ENCODE data around the gene AAK1.
"Not testable (repeated sequence)": the region's sequence is repeated elsewhere in the genome, so short reads cannot be mapped to it uniquely, and the experiment has no call there.

The AAK1 gene

DNA sequence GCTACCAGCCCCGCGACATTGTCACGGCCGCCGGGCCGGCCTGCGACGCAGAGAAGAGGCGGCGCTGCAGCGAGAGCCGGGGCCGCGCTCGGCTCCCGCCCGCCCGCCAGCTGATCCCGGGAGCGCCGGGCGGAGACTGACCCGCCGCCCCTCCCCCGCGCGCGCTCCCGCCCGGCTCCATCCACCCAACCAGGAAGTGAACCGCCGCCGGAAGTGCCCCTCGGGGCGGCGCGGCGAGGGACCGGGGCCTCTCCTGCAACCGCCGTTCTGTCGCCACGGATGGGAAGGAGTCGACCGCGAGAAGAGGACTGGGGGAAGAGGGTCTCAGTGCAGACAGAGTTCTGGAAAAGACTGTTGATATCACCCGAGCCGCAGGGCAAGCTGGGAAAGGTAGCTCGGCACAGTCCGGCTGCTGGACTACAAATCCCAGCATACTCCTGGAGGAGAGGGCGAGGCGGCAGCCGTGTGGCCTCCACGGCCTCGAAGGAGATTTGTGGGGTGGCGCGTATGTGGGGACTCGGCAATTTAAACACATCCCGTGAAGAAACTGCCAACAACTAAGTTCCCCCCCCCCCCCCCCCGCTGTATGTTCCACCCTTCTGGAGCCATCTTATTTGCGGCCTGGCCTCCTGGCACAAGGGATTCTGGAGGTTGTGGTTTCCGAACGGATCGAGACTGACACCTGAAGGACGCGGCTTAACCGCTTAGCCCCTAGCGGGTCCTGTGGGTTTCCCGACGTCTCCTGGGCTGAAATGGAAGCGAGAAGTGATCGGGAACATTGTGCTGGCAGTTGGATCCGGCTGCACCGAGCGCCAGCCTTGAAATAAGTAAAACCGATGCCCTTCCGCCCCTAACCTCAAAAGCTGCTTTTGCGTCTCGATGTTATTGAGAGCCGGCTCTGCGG, at the start of gene AAK1:
AAK1 (minus strand) TSS at position 138 of the 904 bp plus-strand sequence. CDS start 699 bp downstream, outside the sequence.
- DNase-seq: peak; percentile 87

DNA sequence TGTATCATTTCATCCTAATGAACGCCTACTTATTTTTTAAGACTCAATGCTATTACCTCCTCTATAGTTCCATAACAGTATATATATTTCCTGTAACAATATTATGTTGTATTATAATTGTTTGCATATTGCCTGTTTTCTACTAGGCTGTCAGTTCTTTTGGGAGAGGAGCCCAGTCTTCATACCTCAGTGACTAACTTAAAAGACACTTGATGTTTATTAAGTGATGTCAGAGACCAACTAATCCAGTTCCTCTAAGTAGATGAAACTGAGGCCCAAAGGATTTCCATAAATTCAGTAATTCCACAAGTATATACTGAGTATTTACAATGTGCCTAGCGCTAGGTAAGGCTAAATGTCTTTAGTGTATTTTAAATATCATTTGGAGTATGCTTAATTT, 48.9 kb upstream of the AAK1 start:
- DNase-seq: peak; percentile 80

DNA sequence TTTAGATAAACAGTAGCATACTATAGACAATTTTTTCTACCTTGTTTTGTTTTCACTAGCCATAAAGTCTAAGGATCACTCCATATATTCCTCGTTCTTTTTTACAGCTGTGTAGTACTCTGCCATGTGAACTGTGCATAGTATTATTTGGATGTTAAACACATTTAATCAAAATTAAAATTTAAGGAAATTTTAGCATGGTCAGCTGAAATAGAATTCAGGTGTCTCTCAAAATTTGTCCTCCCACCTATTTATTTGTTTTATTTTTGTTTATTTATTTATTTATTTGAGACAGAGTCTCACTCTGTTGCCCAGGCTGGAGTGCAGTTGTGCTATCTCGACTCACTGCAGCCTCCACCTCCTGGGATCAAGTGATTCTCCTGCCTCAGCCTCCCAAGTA, 46.4 kb upstream of the AAK1 start:
- DNase-seq: no peak

DNA sequence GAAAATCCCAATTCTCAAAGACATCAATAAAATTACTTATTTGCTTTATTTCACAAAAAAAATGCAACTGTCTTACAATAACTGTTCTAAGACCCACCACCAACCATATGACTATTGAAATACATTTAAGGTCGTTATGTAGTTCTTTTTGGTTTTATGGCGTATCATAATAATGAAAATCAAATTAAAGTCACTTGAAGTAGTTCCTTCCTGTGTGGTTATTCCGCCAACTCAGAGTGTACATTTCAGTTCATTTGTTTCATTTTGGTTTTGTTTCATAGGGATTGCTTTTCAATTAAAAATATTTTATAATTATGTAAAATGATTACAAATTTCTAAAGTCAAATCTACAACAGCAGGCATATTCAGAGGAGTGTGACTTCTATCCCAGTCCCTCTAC, 45.9 kb upstream of the AAK1 start:
- no peak for DNase-seq

DNA sequence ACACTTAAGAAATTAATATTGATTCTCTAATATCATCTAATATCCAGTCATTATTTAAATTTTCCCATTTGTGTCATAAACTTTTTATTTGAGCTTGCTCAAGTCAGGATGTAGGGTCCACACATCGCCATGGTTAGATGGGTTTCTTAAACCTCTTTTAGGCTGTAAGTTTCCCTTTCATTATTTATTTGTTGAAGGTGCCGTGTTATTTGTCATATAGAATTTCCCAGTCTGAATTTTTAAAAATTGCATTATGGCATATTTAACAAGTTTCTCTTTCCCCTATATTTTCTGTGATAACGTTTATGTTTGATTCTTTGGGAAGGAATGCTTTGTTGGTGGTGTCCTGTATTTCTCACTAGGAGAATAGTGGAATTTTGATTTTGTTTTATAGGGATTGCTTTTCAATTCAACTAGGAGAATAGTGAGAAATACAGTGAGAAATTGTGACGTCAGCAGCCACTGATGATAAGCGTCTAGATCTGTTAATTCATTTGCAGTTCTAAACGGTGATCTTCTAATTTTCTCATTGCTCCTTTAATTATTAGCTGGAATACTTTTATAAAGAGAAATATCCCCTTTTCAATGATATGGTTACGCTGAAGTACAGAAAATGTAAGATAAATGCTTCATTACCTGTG, 44.6 kb upstream of the AAK1 start:
- no peak for DNase-seq

DNA sequence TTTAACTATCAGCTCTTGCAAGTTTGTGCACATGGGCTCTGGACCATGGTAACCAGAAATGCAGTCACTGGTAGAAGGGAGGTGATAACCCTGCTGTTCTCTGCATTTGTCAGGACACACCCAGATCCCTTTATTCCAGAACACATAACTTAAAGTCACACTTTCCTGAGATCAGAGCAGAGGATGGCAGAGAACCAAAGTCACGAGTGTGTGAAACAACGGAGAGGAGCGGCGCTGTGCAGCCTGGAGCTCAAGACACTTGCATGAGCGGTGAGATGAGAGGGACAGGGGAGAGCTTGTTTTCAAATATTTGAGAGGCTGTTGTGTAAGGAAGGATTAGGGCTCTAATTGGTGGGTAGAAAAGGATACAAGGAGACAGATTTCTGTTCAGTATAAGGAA, 43.3 kb upstream of the AAK1 start:
- no peak for DNase-seq

DNA sequence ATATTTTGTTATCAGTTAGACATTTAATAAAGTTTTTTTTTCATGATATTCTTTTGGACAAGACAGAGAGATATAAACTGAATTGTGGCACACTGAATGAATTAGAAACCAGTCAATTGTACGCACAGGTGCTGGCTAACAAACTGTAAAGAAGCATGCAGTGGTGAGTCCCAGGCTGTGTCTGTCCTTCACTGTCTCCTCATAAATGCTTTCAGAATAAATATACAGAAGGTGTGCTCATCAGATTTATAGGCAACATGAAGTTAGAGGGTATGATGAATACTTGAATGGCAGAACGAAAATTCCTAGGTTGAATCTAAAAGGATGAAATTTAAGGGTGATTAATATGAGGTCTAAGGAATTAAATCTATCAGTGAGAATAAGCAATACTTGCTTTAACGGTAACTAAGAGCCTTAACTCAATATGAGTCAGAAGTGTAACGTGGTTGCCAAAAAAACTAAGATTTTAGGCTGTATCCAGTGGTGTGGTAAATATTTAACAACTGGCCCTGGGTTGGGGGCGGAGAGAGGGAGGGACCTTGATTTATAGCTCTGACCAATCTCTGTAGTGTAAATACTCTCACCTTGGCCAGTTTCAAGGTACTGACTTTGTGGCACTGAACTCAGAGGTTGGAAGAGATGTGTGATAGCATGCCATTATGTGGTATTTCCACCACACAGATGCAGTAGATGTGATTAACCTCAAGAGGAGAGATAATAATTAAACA, 41.9 kb upstream of the AAK1 start:
- peak; percentile 43 for DNase-seq

DNA sequence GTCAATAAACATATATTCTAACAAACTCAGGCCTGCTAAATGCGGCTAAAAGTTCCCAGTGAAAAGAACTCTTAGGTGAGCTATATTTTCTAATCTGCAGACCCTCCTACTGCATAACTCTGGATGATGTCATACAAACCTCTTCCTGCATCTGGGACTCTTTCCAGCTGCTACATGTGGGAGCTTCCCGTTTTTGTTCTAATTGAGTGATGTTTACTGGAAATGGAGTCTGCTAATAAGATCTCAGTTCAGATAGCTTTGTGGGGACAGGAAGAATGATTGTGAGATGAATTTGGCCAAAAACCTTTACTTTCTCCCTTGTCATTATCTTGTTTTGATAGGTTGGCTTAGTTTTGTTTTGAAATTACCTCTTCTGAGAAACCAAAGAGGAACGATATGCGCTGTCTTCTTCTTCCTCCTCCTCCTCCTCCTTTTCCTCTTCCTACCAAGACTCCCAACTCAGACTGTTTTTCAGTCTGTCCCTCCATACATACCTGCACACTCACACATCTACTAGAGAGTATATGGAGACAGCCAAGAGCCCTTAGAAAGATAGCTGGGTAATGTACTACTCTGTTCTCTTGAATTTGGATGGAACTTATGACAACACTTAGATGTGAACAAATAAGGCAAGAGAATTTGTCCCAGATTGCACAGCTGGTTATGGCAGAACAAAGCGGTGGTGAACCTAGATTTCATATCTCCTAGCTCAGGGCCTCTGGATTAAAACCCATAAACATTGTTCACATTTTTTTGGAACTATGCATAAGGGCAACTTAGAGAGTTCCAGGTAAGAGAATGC, 39.8 kb upstream of the AAK1 start:
- peak; percentile 87 for DNase-seq

DNA sequence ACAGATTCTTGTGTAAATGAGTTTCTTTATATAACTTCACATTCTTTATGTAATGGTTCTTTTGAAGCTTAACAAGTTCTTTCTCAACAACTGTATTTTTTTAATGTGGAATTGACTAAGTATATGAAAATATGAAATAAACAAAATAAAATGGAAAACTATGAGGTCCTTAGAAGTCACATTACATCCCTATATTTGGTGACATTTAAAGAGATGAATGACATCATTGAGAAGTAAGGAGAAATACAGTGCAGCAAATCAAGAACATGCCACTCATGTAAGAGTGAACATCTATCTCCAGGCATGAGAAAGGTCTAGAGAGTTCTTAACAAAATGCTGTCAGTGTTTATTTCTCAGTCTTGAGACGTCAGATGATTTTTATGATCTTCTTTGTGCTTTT, 39.0 kb upstream of the AAK1 start:
- DNase-seq: no peak

DNA sequence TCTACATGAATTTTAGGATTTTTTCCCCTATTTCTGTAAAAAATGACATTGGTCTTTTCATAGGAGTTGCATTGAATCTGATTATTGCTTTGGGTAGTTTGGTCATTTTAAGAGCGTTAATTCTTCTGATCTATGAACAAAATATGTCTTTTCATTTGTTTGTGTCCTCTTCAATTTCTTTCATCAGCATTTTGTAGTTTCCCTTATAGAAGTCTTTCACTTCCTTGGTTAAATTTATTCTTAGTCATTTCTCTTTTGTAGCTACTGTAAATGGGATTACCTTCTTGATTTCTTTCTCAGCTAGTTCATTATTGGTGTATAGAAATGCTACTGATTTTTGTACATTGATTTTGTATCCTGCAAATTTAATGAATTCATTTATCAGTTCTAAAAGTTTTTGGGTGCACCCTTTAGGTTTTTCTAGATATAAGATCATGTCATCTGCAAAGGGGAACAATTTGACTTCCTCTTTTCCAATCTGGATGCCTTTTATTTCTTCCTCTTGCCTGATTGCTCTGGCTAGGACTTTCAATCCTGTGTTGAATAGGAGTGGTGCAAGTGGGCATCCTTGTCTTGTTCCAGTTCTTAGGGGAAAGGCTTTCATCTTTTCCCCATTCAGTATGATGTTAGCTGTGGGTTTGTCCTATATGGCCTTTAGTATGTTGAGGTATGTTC, 36.6 kb upstream of the AAK1 start:
- DNase-seq: no peak

DNA sequence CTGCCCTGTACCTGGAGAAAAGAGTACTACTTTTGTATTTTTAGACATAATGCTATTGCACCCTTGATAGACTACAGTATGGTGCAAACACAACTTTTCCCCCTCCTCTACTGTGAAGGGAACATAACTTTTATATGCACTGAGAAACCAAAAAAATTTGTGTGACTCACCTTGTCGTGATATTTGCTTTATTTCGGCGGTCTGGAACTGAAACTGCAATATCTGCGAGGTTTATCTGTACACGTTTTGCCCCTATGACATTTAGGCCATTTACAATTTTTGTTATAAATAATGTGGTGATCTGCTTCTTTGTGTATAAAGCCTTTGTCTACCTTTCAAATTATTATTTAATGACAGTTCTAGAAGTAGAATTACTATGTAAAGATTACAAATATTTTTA, 34.4 kb upstream of the AAK1 start:
- no peak for DNase-seq

DNA sequence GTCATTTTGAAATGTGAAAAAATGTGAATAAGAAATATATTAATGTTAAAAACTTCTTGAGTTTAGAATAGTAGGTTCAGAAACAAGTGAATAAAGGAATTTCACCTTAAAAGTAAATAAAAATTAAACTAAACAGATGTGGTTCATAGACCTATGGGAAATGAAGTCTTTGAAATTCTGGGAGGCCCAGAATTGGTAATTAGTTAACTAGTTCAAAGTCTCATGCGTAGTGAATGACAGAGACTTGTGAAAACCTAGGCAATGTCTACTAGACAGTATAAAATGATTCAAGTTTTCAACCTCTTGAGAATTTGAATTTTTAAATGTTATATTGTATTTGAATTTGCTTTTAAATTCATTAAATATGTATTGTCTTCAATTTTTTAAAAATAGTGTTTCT, 32.6 kb upstream of the AAK1 start:
- no peak for DNase-seq

DNA sequence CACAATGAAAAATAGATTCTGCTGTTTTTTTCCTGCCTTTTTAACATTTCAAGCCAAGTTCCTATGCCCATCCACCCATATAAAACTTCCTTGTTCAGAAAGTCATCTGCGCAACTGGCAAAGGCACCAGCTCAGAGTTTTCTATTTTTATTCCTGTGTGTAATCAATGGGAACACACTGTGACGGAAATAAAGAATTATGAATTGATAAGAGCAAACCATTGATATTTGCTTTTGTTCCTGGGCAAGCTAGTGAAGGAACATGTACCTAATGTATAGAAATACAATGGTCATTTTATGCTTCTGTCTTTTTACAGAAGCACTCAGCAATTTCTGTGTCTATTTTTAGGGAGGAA, 30.8 kb upstream of the AAK1 start:
- DNase-seq: no peak

DNA sequence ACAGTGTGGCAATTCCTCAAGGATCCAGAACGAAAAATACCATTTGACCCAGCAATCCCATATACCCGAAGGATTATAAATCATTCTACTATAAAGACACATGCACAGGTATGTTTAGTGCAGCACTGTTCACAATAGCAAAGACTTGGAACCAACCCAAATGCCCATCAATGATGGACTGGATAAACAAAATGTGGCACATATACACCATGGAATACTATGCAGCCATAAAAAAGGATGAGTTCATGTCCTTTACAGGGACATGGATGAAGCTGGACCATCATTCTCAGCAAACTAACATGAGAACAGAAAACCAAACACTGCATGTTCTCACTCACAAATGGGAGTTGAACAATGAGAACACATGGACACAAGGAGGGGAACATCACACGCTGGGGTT, 29.6 kb upstream of the AAK1 start:
- DNase-seq: not testable (repeated sequence)

DNA sequence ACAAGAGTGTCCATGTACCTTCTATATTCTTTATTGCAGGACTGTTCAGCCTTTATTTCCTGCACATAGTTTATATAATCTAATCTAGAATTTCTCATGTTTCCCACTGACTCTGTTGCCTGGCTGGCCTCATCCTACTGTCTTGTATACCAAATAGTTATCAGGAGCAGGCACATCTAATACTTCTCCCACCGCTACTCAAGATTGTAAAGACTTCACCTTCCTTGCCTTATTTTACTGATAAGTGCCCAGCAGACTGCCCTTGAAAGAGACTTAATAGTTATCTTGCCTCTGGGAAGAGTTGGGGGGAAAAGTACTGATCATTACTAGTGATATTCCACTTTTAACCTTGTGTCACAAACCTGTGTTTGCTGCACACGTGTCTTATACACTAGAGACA, 26.1 kb upstream of the AAK1 start:
- no peak for DNase-seq

DNA sequence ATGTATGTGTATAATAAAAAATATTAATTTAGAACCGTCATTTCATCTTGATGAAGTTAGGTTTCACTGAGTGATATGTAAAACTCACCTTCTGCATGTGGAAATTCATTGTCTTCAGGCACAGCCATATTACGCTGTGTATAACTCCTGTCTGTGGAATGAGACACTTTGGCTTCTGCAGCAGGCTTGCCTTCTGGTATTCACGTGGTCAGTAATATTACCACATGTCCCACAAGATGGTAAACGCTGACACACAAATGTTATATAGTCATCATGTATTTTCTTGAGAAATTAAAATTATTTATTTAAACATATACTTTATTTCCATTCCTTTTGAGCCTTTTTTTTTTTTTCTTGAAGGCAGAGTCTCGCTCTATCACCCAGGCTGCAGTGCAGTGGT, 25.1 kb upstream of the AAK1 start:
- DNase-seq: peak; percentile 39

DNA sequence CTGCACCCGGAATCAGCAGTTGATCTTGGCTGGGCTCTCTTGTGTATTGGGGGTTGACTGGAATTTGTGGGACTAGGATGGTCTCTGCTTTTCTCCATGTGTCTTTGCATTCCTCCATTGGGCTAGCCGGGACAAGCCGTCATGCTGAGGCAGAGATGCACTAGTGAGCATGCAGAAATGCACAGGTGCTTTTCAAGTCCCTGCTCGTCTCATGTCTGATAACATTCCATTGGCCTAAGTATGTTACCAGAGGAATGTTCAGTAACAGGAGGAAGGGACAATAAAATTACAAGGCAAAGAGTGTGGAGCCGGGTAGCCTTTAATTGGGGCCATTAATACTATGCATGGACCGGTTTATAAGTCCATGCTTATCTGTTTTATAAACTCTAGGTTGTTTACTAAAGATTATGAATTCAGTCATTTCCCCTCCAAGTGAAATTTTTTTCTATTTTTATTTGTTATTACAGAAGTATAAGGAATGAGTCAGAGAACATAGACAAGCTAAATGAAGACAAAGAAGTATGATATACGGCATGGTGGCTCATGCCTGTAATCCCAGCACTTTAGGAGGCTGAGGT, 24.4 kb upstream of the AAK1 start:
- DNase-seq: peak; percentile 12

DNA sequence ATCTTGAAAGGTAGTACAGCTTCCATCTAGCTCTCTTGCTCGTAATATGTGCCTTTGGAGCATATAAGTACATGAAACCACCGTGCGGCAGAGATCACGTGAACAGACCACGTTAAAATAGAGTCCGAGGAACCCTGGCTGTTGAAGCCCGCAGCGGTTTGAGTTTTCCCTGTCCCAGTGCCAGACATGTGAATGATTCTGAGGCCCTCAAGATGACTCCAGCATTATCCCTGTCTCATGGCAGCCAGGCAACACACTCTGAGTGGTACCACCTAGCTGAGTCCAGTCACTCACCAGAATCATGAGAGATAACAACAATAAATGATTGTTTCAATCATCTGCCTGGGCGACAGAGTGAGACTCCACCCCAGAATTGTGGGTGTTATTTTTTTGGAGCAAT, 21.6 kb upstream of the AAK1 start:
- no peak for DNase-seq

DNA sequence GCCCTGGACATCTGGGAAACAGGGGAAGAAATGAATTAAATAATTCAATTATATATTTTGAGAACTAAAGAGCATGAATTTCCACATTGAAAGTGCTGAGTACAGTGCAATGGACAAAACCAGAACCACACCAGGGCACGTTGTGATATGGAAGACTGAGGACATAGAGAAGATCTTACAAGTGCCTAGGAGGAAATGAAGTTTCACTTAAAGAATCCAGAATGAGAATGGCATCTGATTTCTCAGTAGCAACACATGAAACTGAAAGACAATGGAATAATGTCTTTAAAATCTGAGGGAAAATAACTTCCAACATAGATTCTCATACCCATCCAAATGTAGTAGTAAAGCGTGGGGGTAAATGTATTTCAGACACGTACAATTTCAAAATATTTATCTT, 20.3 kb upstream of the AAK1 start:
- DNase-seq: no peak

DNA sequence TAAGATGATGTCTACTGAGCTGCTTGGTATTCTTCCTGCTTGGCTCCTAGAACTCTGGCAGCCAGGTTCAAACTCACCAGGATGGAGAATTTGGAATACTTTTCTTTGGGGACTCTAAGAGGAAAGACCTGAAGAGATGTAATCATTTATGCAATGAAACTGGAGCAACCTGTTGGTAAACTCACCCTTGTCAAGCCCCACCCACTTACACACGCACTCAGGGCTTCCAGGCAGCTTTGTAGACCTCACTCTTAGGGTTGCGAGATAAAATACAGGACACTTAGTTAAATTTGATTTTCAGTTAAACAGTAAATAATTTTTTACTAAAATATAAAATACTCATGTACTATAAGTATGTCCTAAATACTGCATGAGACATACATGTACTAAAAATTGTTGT, 19.0 kb upstream of the AAK1 start:
- not testable (repeated sequence) for DNase-seq

DNA sequence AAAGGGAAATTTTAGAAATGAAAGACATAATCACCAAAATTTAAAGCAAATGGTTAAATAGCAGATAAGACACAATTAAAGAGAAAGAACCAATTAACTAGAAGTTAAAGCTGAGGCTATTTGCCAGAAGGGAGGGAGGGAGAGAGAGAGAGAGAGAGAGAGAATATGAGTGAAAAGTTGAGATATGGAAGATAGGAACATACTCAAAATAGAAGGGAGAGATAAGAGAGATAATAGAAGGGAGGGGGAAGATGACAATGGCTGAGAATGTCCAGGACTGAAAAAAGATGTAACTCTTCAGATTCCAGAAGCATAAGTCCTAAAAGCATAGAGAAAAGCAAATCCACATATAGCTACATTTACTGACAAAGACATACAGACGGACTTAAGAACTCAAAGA, 17.1 kb upstream of the AAK1 start:
- no peak for DNase-seq

DNA sequence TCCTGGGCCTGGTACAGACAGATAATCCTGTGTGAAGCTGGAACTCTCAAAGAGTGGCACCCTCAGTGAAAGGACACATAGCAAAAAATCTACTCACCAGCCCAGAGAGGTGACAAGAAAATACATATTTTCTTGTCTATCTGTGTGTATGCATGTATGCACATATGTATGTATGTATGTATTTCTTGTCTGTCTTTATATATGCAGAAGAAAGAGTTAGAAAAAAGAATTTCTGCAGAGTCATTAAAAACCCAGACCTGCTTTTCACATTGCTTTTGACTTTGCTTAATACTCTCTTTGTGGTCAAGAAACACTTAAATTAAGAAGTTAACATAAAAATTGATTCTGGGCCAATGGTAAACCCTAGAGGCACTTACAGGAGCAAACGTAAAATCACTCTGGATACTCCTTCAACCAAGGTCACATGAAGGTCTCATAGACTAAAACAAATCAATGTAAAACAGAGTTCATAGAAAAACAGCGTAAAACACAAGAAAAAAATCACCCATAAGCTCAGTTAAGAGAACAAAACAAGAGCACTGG, 16.5 kb upstream of the AAK1 start:
- DNase-seq: no peak
